GM18909 (cell line): ENCODE data around the gene MYO18B.

Source experiments
- ATAC-seq: cut with Tn5 transposase; IDR thresholded peaks from one replicate; pipeline ENCODE4 v1.9.1; 2021; ENCODE audit warnings: mild to moderate bottlenecking; ENCODE audit not compliant: unreplicated experiment, poor library complexity

The MYO18B gene

DNA sequence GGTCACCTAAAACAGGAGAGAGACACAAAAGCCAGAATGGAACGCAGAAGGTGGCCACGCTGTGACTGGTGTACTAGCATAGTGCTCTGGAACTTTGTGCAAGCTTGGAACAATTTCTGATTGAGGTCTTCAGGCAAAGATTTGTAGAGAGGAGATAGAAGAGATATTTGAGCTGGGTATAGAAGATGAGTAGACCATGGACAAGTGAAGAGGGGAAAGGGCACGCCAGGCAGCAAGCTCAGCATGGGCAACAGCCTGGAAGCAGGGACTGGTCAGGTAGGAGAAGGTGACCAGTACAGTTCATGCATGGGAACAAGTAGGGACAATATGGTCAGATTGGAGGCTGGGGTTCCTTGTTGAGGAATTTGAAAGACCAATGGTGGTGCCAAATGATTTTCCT, 24.4 kb downstream of the MYO18B start:
- ATAC-seq, result no peak

- no peak for ATAC-seq
Observed at GRCh38 chr22:25770333-25770732, 28.3 kb downstream of the MYO18B start.

DNA sequence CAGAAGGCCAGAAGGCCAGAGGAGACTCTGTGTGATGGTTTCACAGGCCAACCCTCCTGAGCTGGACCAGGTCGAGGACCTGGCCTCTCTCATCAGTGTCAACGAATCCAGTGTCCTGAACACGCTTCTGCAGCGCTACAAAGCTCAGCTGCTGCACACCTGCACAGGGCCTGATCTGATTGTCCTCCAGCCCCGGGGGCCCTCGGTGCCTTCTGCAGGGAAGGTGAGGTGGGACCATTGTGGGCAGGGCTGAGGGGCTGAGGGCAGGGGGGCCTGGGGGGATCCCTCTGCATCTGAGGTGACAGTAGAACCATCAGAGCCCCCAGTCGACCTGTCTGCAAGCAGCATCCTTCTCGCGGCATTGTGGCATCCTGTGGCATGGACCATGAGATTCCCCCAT, 30.3 kb downstream of the MYO18B start:
- no peak for ATAC-seq

- no peak for ATAC-seq
Observed at GRCh38 chr22:25774575-25775026, 32.6 kb downstream of the MYO18B start.

GRCh38 chr22:25775531-25775930, 33.5 kb downstream of the MYO18B start:
- no peak for ATAC-seq

DNA sequence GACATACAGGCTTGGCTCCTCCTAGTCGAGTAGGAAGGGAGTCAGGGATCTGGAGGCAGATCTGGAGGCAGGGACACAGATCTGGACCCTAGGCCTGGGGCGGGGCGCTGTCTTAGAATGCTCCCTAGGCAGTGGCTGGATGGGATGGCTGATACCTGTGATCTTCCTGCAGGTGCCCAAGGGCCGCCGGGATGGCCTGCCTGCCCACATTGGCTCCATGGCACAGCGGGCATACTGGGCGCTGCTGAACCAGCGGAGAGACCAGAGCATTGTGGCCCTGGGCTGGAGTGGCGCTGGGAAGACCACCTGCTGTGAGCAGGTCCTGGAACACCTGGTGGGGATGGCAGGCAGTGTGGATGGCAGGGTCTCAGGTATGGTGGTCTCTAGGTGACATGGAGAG, 35.4 kb downstream of the MYO18B start:
- ATAC-seq, result no peak

GRCh38 chr22:25777870-25778269, 35.9 kb downstream of the MYO18B start:
- no peak for ATAC-seq

DNA sequence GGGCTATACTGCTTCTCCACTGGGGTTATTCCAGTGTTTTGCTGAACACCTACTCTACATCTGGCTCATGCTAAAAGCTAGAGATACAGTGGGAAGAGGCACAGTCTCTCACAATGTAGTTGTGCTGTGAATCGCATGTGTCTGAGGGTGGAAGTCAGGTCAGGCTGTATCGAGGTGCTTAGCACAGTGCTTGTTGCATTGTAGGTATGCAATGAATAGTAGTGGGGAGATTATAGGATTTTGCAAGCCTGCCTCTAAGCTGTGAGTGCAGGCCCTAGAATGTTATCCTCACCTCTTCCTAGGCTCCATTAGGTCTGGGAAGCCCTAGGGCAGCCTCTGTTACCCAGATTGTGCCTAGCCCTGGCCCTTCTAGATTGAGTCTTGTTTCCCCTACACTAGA, 37.4 kb downstream of the MYO18B start:
- ATAC-seq, result no peak

- ATAC-seq, result no peak
Observed at GRCh38 chr22:25779890-25780289, 37.9 kb downstream of the MYO18B start.

GRCh38 chr22:25780673-25781072, 38.7 kb downstream of the MYO18B start:
- no peak for ATAC-seq

DNA sequence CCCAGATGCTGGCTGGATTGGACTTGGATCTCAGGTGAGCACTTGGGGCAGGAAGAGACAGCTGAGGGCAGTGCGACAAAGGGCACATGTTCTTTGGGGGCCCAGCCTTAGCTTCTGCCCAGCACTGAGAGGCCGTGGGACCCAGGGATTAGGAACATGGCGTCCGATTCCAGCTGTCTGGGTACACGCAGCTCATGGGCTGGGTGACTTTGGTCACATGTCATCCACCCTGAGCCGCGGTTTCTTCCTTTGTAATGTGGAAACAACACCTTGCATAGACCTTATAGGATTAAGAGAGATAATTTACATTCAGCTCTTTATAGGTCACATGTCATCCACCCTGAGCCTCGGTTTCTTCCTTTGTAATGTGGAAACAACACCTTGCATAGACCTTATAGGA, 39.8 kb downstream of the MYO18B start:
- ATAC-seq, result no peak

GRCh38 chr22:25782831-25783230, 40.8 kb downstream of the MYO18B start:
- ATAC-seq, result no peak

DNA sequence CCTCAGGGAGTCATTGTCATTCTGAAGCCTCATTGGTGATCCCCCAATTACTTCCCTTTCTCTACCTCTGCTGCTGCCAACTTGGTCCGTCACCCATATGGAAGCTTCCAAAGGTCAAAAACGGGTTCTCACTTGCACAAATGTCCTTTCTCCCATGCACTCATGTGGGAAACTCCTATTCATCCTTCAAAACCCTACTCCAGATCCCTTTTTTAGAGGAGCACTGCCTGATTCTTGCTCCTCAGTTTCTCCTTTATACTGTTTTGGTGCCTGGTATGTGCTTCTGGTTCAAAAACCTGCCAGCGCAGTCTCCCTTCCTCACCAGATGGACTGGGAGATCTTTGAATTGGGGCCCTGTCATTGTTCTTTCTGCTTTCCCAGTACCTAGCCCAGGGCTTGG, 41.9 kb downstream of the MYO18B start:
- no peak for ATAC-seq

DNA sequence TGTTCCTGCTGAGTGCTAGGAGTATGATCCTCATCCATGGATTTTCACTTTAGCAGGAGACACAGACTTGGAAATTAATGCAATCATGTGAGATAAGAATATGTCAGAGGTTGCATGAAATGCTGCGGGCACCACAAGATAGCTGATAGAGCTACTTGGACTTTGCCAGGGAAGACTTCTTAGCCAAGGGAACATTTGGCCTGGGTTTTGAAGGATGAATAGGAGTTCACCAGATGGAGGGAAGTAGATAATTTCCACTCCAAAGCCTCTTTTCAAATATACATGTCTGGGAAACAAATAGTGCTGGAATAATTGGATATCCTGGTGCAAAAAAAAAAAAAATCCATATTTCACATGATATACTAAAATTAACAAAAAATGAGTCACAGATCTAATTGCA, 44.2 kb downstream of the MYO18B start:
- no peak for ATAC-seq

- no peak for ATAC-seq
Observed at GRCh38 chr22:25791556-25791955, 49.6 kb downstream of the MYO18B start.

- ATAC-seq, result no peak
Observed at GRCh38 chr22:25795478-25795877, 53.5 kb downstream of the MYO18B start.

- ATAC-seq, result no peak
Observed at GRCh38 chr22:25797498-25798290, 55.7 kb downstream of the MYO18B start.

DNA sequence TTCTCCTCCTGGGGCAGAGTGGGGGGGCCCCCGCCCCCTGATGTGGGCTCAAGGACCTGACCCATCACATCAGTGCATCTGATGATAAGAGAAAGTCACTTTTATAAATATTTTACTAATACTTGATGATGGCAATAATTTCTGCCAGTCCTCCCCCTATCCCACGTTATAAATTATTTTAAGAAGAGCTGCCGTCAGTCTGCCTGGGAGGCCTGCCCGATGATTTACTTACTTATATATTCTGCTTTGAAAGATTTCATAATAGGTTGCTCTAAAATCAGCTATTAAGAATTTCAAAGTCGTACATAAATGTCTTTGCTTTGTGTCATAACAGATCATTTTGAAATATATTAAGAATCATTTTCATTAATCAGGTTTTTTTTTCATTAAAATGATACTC, 58.8 kb downstream of the MYO18B start:
- no peak for ATAC-seq

DNA sequence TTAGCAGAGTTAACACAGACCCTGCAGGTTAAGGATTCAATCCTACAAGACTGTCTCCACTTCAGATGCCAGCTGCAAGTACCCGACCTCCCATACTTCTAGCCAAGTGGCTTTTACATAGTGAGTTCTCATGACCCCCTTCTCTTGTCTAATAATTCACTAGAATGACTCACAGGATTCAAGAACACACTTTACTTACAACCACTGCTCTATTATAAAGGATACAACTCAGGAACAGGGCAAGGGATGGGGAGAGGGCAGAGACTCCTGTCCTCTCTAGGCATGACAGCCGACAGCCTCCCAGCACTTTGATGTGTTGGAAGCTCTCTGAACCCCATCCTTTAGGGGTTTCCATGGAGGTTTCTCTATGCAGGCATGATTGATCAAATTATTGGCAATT, 60.0 kb downstream of the MYO18B start:
- ATAC-seq, result no peak

DNA sequence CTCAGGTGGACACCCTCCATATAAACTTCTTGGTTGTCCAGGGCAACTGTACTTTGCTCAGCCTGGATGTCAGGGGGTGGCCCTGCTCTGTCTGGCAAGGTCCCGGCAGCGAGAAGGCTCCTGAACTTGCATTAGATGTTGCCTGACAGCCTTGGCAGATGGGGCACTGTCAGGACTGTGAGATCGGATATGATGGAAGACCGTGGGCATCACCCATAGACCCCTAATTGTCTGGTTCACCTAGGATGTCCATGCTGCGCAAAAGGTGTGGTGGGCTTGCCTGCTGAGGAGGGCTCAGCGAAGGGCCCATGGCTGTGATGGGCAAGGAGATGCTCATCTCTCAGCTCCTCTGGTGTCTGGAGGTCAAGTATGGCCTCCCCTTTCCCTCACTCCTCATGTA, 62.7 kb downstream of the MYO18B start:
- ATAC-seq, result no peak

- no peak for ATAC-seq
Observed at GRCh38 chr22:25806579-25806978, 64.6 kb downstream of the MYO18B start.

GRCh38 chr22:25814685-25815084, 72.7 kb downstream of the MYO18B start:
- ATAC-seq, result no peak
